GM12878 (cell line): Measurements from ENCODE around the gene IRS1. TPM values are rescaled to one million over a fixed set of nuclear protein-coding genes. Genes with fewer than 3 reads are reported as not detected.

Source experiments
- ATAC-seq: fragments of 200-7000 bp; cut with Tn5 transposase; 3 replicates; pipeline ENCODE4 v1.9.1; 2020; ENCODE audit warnings: mild to moderate bottlenecking, moderate library complexity
- BruUV-seq: library from RNA; stranded (reverse); fragments of 400-500 nt; replicated peaks from 2 replicates; lab custom pipeline; 2021; lab: Mats Ljungman, UMichigan
- CTCF ChIA-PET: fragments of 300-600 bp; sonication (Branson Sonifier 250); formaldehyde crosslinking; extraction: SDS; loops from one replicate; lab custom pipeline; 2021; ENCODE audit warnings: inconsistent platforms; lab: Yijun Ruan, JAX
- POLR2A ChIA-PET: fragments of 350-600 bp; formaldehyde crosslinking; extraction: SDS; loops from one replicate; lab custom pipeline; 2021; ENCODE audit warnings: inconsistent platforms; lab: Charles Lee
- RAD21 ChIA-PET: fragments of 300-600 bp; sonication (Branson Sonifier 250); formaldehyde crosslinking; loops from one replicate; lab custom pipeline; 2023; ENCODE audit warnings: antibody characterized with exemption; ENCODE audit not compliant: unreplicated experiment; lab: Charles Lee
- SMC1A ChIA-PET: fragments of 300-600 bp; sonication (Branson Sonifier 250); formaldehyde crosslinking; loops from one replicate; lab custom pipeline; 2023; ENCODE audit not compliant: unreplicated experiment, uncharacterized antibody; lab: Charles Lee
- DNase-seq: peaks from one replicate; pipeline ENCODE4 v3.0.0-alpha.2; 2011; ENCODE audit warnings: low read depth, low spot score
- FAIRE-seq: peaks from 3 replicates; lab custom pipeline; 2011; peaks lifted over from hg19 to GRCh38; lab: Jason Lieb, UNC
- H2AFZ ChIP-seq: 2 replicates; pipeline ENCODE4 v1.6.0; 2011; ENCODE audit warnings: low read depth, low read length, control low read depth; ENCODE audit not compliant: control insufficient read depth
- H3K27ac ChIP-seq: 2 replicates; pipeline ENCODE4 v1.5.1; 2011; ENCODE audit warnings: control low read depth; ENCODE audit not compliant: control insufficient read depth, insufficient read depth
- H3K27me3 ChIP-seq, 2 experiments: replicated peaks in 1 of 2; 2 replicates each; pipeline versions ENCODE4 v1.6.0 to v1.6.1; 2011; ENCODE audit warnings: low read length in 1 of 2; ENCODE audit not compliant: control insufficient read depth in 2 of 2, insufficient read depth in 2 of 2
- H3K36me3 ChIP-seq, 2 experiments: 2 replicates each; pipeline ENCODE4 v1.5.1; 2011; ENCODE audit warnings: low read length in 1 of 2; ENCODE audit not compliant: control insufficient read depth in 2 of 2, insufficient read depth in 2 of 2
- H3K4me1 ChIP-seq: 2 replicates; pipeline ENCODE4 v1.6.1; 2011; ENCODE audit warnings: mild to moderate bottlenecking, low read length, moderate library complexity, mixed read lengths; ENCODE audit not compliant: control insufficient read depth, insufficient read depth
- H3K4me2 ChIP-seq: 2 replicates; pipeline ENCODE4 v1.6.0; 2011; ENCODE audit warnings: control low read depth; ENCODE audit not compliant: control insufficient read depth, insufficient read depth
- H3K4me3 ChIP-seq: fragments of 200-600 bp; sonication (generic); 2 replicates; pipeline ENCODE4 v1.5.1; 2016
- H3K79me2 ChIP-seq: 2 replicates; pipeline ENCODE4 v1.6.0; 2011; ENCODE audit warnings: low read length; ENCODE audit not compliant: control insufficient read depth, insufficient read depth
- H3K9ac ChIP-seq: 2 replicates; pipeline ENCODE4 v1.8.0; 2011; ENCODE audit warnings: low read length, control low read depth, mixed read lengths; ENCODE audit not compliant: control insufficient read depth, insufficient read depth
- H3K9me3 ChIP-seq: replicated peaks from 3 replicates; pipeline ENCODE4 v1.5.1; 2011; ENCODE audit warnings: mild to moderate bottlenecking, low read length; ENCODE audit not compliant: control insufficient read depth, insufficient read depth
- H4K20me1 ChIP-seq: 2 replicates; pipeline ENCODE4 v1.6.0; 2011; ENCODE audit not compliant: control insufficient read depth, insufficient read depth
- PML ChIP-seq: IDR thresholded peaks from 2 replicates; pipeline ENCODE4 v1.6.1; 2012; ENCODE audit warnings: low read length, inconsistent platforms
- REST ChIP-seq: IDR thresholded peaks from 2 replicates; pipeline ENCODE4 v1.6.1; 2012; ENCODE audit warnings: mild to moderate bottlenecking, low read depth, low read length
- YBX1 ChIP-seq: fragments of 450-650 bp; IDR thresholded peaks from 2 replicates; pipeline ENCODE4 v1.6.1; 2016; ENCODE audit warnings: antibody characterized with exemption
- WGBS: methylation state at CpG from one replicate; pipeline ENCODE4 v1.1.6; 2016; ENCODE audit warnings: low lambda C conversion rate; ENCODE audit not compliant: insufficient replicate concordance, insufficient coverage; ENCODE audit errors: missing lambda C conversion rate; 5-methylcytosine and 5-hydroxymethylcytosine counted together
- in situ Hi-C: fragments of 300-500 bp; cut with MboI; formaldehyde crosslinking; loops from 9 replicates; pipeline ENCODE4 v1.14.3; 2018; ENCODE audit warnings: mixed read lengths
- intact Hi-C: fragments of 100-400 bp; cut with micrococcal nuclease; formaldehyde crosslinking; loops from one replicate; pipeline ENCODE4 v1.14.2; 2022; ENCODE audit not compliant: unreplicated experiment
- polyA plus RNA-seq, 11 experiments: library from polyadenylated mRNA; depleted of rRNA in 4 of 11; unstranded in 6 of 11; stranded (reverse) in 5 of 11; fragments of >200 nt; fragmentation: Nextera tagmentation in 4 of 11; fragmentation: Illumina TruSeq in 1 of 11; extraction: Ambion mirVana in 4 of 11; extraction: Trizol in 1 of 11; gene quantifications; 1 replicate in 1 of 11; 2 replicates in 10 of 11; pipeline versions ENCODE4 v1.2.1 to v1.2.3, GENCODE V29; 2011 to 2016; ENCODE audit warnings: inconsistent platforms in 2 of 11, missing spikeins in 2 of 11, low read depth in 1 of 11
- total RNA-seq, 4 experiments: library from RNA; depleted of rRNA in 3 of 4; stranded (reverse); fragments of >200 nt in 3 of 4; fragmentation: Illumina TruSeq in 1 of 4; extraction: Trizol in 1 of 4; gene quantifications; 2 replicates each; pipeline versions ENCODE4 v1.2.1 to v1.2.3, GENCODE V29; 2013 to 2021

The IRS1 gene
- total and polyA plus RNA-seq, 10 of the 15 experiments (the other 5 are each of a cell fraction or from before 2014, with no cell fraction given) = 0.03 to 1.7 (median 0.34) TPM

- TF ChIP-seq REST = no peak
Observed at GRCh38 chr2:226692521-226693126, 107.0 kb downstream of the IRS1 start (continued).

GRCh38 chr2:226691255-226691654 is 108.4 kb downstream of the IRS1 start:
- RAD21 ChIA-PET = no interaction called here
- Histone ChIP-seq H3K36me3 (no peaks in the 10 kb centered on the region), H3K79me2 (no peaks in the 10 kb centered on the region), H3K4me3 (no peak overlapping the region), H3K9ac (no peak overlapping the region), H3K27me3 (no peaks in the 10 kb centered on the region), H3K9me3 (no peaks in the 10 kb centered on the region), H4K20me1 (no peaks in the 10 kb centered on the region), H3K4me2 (no peak overlapping the region), H2AFZ (no peak overlapping the region), H3K27ac (no peak overlapping the region), H3K4me1 (no peaks in the 10 kb centered on the region)
- TF ChIP-seq YBX1 = no peak
- TF ChIP-seq PML = no peak
- no peak for ATAC-seq
- DNase-seq = no peak
- POLR2A ChIA-PET = no interaction called here
- SMC1A ChIA-PET = interaction anchor here (0.8 kb wide), 1 partner anchor 519 kb away, joined by 3 read pairs; no protein-coding TSS in a partner anchor
- BruUV-seq = no TSS peak
- intact Hi-C loops (no loop called here), in situ Hi-C loops (no loop called here)
- no peak for FAIRE-seq
- WGBS = 0% methylated on average over 2 of the region's 2 CpGs
- CTCF ChIA-PET = no interaction called here
